ENCODE results near the gene MLXIPL. TPM values are rescaled to one million over a fixed set of nuclear protein-coding genes. Genes with fewer than 3 reads are reported as not detected.
"Not testable (repeated sequence)": the region's sequence is repeated elsewhere in the genome, so short reads cannot be mapped to it uniquely, and the experiment has no call there.

The MLXIPL gene
- total RNA-seq, 4 donors from 2014 or later, result 0.53 to 13.5 (median 2.9) TPM

GRCh38 chr7:73557397-73558257, 66.7 kb downstream of the MLXIPL start, which contains the start of gene BCL7B:
BCL7B (minus strand) TSS chr7:73557690; CDS start chr7:73557578, 112 bp downstream.
- Histone ChIP-seq H3K9me3 (no peaks in the 10 kb centered on the region), H3K27me3 (no peaks in the 10 kb centered on the region), H3K27ac (peak within 1 kb of the TSS; percentile 99 to 100 (median 100)), H3K36me3 (peaks cover 0 to 22% (median 3%) of the 10 kb centered on the region in 3 donors), H3K4me1 (peaks cover 0 to 35% (median 18%) of the 10 kb centered on the region in 3 donors), H3K4me3 (peak within 1 kb of the TSS; percentile 75 to 96 (median 87))
- WGBS, 2 donors, result 17 to 20% methylated on average over 14 to 15 of the region's 83 CpGs
- intact Hi-C loops (cut with DNase I), result loop anchor here (5.0 kb wide), 1 partner anchor 35 kb away; the partner anchor contains the start of gene BAZ1B
- no peak for DNase-seq
- TF ChIP-seq CTCF (IDR thresholded peaks at IDR 0.05) (no peak), POLR2A (IDR thresholded peaks at IDR 0.05) (peak in 3 of 4 donors; percentile 61 to 81 (median 61))

- Histone ChIP-seq H3K9me3 (no peaks in the 10 kb centered on the region), H3K27ac (peak overlapping the region; percentile 99 to 100 (median 100)), H3K4me1 (peaks cover 0 to 35% (median 18%) of the 10 kb centered on the region in 3 donors), H3K4me3 (peak overlapping the region; percentile 75 to 96 (median 87)), H3K27me3 (no peaks in the 10 kb centered on the region), H3K36me3 (peaks cover under 1 to 28% (median 3%) of the 10 kb centered on the region in 3 donors)
- DNase-seq, result peak; percentile 74
- intact Hi-C loops (cut with DNase I), result loop anchor here (5.0 kb wide), 1 partner anchor 35 kb away; the partner anchor contains the start of gene BAZ1B
- TF ChIP-seq POLR2A (IDR thresholded peaks at IDR 0.05) (peak in 1 of 4 donors; percentile 58), CTCF (IDR thresholded peaks at IDR 0.05) (no peak)
- 0% methylated on average over 11 of the region's 36 CpGs; no CpG with 5 or more reads in 1 of the 2 donors for WGBS, 2 donors
Observed at GRCh38 chr7:73557108-73557396, 67.3 kb downstream of the MLXIPL start.

GRCh38 chr7:73556208-73557107, 67.9 kb downstream of the MLXIPL start:
- Histone ChIP-seq H3K27ac (peak overlapping the region; percentile 99 to 100 (median 100)), H3K9me3 (no peaks in the 10 kb centered on the region), H3K4me3 (peak overlapping the region; percentile 75 to 96 (median 87)), H3K4me1 (peaks cover 0 to 35% (median 18%) of the 10 kb centered on the region in 3 donors), H3K27me3 (no peaks in the 10 kb centered on the region), H3K36me3 (peaks cover 6 to 34% (median 7%) of the 10 kb centered on the region in 3 donors)
- WGBS, 2 donors, result 12 to 19% methylated on average over 22 to 23 of the region's 28 CpGs
- TF ChIP-seq CTCF (IDR thresholded peaks at IDR 0.05) (no peak), POLR2A (IDR thresholded peaks at IDR 0.05) (no peak)
- DNase-seq, result no peak
- intact Hi-C loops (cut with DNase I), result loop anchor here (5.0 kb wide), 1 partner anchor 34 kb away; the partner anchor contains the start of gene BAZ1B

GRCh38 chr7:73555411-73555982, 68.8 kb downstream of the MLXIPL start:
- intact Hi-C loops (cut with DNase I), result loop anchor here (5.0 kb wide), 1 partner anchor 33 kb away; the partner anchor contains the start of gene BAZ1B
- peak overlapping the region; percentile 99 to 100 (median 100) for H3K27ac ChIP-seq

GRCh38 chr7:73550093-73550492, 74.2 kb downstream of the MLXIPL start:
- peaks cover 10 to 96% (median 18%) of the 10 kb centered on the region in 3 donors for H3K36me3 ChIP-seq
- H3K4me3 ChIP-seq; H3K27me3 ChIP-seq; H3K9me3 ChIP-seq; H3K27ac ChIP-seq; DNase-seq; intact Hi-C loops (cut with DNase I): not testable (repeated sequence)
- H3K4me1 ChIP-seq, result peaks cover 0 to 25% (median 7%) of the 10 kb centered on the region in 3 donors
- 75 to 85% methylated on average over 5 of the region's 5 CpGs for WGBS, 2 donors

More at GRCh38 chr7:73555411-73555982, 68.8 kb downstream of the MLXIPL start:
- no peaks in the 10 kb centered on the region for H3K27me3 ChIP-seq
- H3K4me1 ChIP-seq, result peaks cover 0 to 35% (median 18%) of the 10 kb centered on the region in 3 donors
- H3K9me3 ChIP-seq, result no peaks in the 10 kb centered on the region
- DNase-seq, result no peak
- WGBS, 2 donors, result 21 to 32% methylated on average over 5 to 6 of the region's 6 CpGs
- H3K36me3 ChIP-seq, result peaks cover 10 to 44% (median 12%) of the 10 kb centered on the region in 3 donors
- no peak for TF ChIP-seq CTCF (IDR thresholded peaks at IDR 0.05)
- TF ChIP-seq POLR2A (IDR thresholded peaks at IDR 0.05), result no peak
- H3K4me3 ChIP-seq, result peak overlapping the region; percentile 75 to 96 (median 87)

All from esophagus squamous epithelium (tissue), 5 donors.